SU-DHL-6 (cell line): ENCODE results near the gene FAM47A.

Source experiments
- CTCF ChIP-seq: fragments of 200-600 bp; sonication (generic); IDR thresholded peaks from one replicate; pipeline ENCODE4 v1.5.1; 2017; ENCODE audit warnings: antibody characterized with exemption, mild to moderate bottlenecking, low read length, moderate library complexity; ENCODE audit not compliant: insufficient read depth, poor library complexity, severe bottlenecking
- EZH2phosphoT487 ChIP-seq: fragments of 200-600 bp; sonication (generic), shearing (Covaris generic); conservative IDR thresholded peaks from 2 replicates; pipeline ENCODE4 v1.6.1; 2018; ENCODE audit warnings: mild to moderate bottlenecking, antibody characterized with exemption, low read length, moderate library complexity, mixed read lengths

GRCh38 chrX:34119122-34119521 is 13.0 kb downstream of the FAM47A start:
- no peak for TF ChIP-seq CTCF
- no peak for TF ChIP-seq EZH2phosphoT487
